Fibroblast of lung (primary cell): ENCODE data around the gene ANKRD26.

Experiments used
- CTCF ChIP-seq, 2 donors: IDR thresholded peaks in 1 of 2; conservative IDR thresholded peaks in 1 of 2; 1 replicate in 1 of 2; 2 replicates in 1 of 2; pipeline ENCODE4 v1.5.1; 2011 to 2012; ENCODE audit warnings: low read length in 2 of 2, control low read depth in 1 of 2, inconsistent platforms in 1 of 2, low read depth in 1 of 2, mild to moderate bottlenecking in 1 of 2
- EZH2 ChIP-seq: IDR thresholded peaks from 2 replicates; pipeline ENCODE4 v1.5.1; 2012; ENCODE audit warnings: low read length, control low read depth, mild to moderate bottlenecking; ENCODE audit errors: missing control alignments

GRCh38 chr10:26978519-26978918 lies 121.8 kb downstream of the ANKRD26 start:
- TF ChIP-seq CTCF (conservative IDR thresholded peaks at IDR 0.05 in 1 of 2, IDR thresholded peaks at IDR 0.05 in 1 of 2; ENCODE audit: low read depth in 1 of 2, low read length in 2 of 2), result no peak
- TF ChIP-seq EZH2, result no peak
